ENCODE data around the gene CLASP1. TPM values are rescaled to one million over a fixed set of nuclear protein-coding genes. Genes with fewer than 3 reads are reported as not detected.
"Not testable (repeated sequence)": the region's sequence is repeated elsewhere in the genome, so short reads cannot be mapped to it uniquely, and the experiment has no call there.

CLASP1 gene
- total and polyA plus RNA-seq, 3 donors from 2014 or later: 43.8 to 130 (median 103) TPM

DNA sequence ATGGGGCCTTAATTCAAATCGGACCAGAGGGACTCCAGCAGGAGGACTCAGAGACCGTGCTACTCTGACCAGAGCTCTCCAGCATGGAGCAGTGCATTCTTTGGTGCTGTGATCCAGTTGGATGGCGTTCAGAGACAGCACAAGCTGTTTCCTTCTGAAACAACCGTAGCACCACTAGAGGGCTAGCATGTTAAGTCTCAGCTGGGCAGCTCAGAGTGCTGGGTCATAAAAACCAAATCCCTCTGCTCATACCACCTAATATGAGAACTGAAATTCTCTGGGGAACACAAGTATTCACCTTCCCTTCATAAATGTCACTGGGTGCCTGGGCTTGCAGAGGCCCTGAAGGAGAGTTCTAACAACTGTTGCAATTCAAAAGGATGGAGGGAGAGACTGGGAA is 266.5 kb downstream of the CLASP1 start:
- H3K27me3 ChIP-seq: no peaks in the 10 kb centered on the region
- intact Hi-C loops (cut with DNase I; ENCODE audit: low total_unique reads): no loop called here
- H3K4me1 ChIP-seq: no peaks in the 10 kb centered on the region
- 91 to 92% methylated on average over 4 of the region's 4 CpGs for WGBS, 2 donors
- H3K36me3 ChIP-seq (ENCODE audit: low read depth, missing control alignments): no peaks in the 10 kb centered on the region
- DNase-seq: no peak
- no peak overlapping the region for H3K4me3 ChIP-seq
- TF ChIP-seq, protein P1, sequence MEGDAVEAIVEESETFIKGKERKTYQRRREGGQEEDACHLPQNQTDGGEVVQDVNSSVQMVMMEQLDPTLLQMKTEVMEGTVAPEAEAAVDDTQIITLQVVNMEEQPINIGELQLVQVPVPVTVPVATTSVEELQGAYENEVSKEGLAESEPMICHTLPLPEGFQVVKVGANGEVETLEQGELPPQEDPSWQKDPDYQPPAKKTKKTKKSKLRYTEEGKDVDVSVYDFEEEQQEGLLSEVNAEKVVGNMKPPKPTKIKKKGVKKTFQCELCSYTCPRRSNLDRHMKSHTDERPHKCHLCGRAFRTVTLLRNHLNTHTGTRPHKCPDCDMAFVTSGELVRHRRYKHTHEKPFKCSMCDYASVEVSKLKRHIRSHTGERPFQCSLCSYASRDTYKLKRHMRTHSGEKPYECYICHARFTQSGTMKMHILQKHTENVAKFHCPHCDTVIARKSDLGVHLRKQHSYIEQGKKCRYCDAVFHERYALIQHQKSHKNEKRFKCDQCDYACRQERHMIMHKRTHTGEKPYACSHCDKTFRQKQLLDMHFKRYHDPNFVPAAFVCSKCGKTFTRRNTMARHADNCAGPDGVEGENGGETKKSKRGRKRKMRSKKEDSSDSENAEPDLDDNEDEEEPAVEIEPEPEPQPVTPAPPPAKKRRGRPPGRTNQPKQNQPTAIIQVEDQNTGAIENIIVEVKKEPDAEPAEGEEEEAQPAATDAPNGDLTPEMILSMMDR (IDR thresholded peaks at IDR 0.05): no peak
- TF ChIP-seq POLR2A (IDR thresholded peaks at IDR 0.05): no peak
- no peaks in the 10 kb centered on the region for H3K9me3 ChIP-seq
- H3K27ac ChIP-seq: no peak overlapping the region

DNA sequence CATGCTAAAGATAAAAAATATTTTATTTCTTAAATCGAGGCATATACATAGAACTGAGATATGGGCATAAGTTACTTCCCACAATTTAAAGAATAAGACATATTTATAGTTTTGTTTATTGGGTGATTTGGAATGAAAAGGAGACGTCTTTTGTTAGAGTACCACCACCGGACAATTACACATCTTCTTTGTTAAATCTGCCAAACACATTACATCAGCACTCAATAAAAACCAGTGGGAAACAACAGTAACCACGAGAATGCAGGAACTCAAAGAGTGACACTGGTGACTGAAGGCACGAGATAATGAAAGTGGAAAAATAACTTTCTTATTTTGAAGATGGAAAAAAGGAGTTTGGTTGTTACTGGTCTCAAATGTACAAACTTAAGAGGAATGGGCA is 271.6 kb downstream of the CLASP1 start:
- WGBS, 2 donors: 62 to 69% methylated on average over 5 of the region's 5 CpGs
- Histone ChIP-seq H3K9me3 (no peaks in the 10 kb centered on the region), H3K4me3 (no peak overlapping the region), H3K27ac (peak overlapping the region in 1 of 2 donors; percentile 5), H3K36me3 (ENCODE audit: low read depth, missing control alignments) (no peaks in the 10 kb centered on the region), H3K4me1 (peaks cover 12% of the 10 kb centered on the region), H3K27me3 (no peaks in the 10 kb centered on the region)
- TF ChIP-seq, protein P1 (IDR thresholded peaks at IDR 0.05): no peak
- no peak for TF ChIP-seq POLR2A (IDR thresholded peaks at IDR 0.05)
- intact Hi-C loops (cut with DNase I; ENCODE audit: low total_unique reads): loop anchor here (5.0 kb wide), 1 partner anchor 215 kb away; no protein-coding TSS in a partner anchor
- no peak for DNase-seq

DNA sequence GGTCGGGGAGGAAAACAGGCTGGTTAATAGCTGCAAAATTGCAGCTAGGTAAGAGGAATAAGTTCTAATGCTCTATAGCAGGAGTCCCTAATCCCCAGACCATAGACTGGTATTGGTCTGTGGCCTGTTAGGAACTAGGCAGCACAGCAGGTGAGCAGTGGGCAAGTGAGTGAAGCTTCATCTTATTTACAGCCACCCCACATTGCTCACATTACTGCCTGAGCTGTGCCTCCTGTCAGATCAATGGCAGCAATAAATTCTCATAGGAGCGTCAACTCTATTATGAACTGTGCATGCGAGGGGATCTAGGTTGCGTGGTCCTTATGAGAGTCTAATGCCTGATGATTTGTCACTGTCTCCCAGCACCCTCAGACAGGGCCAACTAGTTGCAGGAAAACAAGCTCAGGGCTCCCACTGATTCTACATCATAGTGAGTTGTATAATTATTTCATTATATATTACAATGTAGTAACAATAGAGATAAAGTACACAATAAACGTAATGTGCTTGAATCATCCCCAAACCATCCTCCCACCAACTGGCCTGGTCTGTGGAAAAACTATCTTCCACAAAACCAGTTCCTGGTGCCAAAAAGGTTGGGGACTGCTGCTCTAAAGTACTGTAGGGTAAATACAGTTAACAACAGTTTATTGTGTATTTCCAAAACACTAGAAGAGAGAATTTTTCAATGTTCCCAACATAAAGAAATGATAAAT is 272.6 kb downstream of the CLASP1 start:
- TF ChIP-seq, protein P1 (IDR thresholded peaks at IDR 0.05): no peak
- TF ChIP-seq POLR2A (IDR thresholded peaks at IDR 0.05): no peak

DNA sequence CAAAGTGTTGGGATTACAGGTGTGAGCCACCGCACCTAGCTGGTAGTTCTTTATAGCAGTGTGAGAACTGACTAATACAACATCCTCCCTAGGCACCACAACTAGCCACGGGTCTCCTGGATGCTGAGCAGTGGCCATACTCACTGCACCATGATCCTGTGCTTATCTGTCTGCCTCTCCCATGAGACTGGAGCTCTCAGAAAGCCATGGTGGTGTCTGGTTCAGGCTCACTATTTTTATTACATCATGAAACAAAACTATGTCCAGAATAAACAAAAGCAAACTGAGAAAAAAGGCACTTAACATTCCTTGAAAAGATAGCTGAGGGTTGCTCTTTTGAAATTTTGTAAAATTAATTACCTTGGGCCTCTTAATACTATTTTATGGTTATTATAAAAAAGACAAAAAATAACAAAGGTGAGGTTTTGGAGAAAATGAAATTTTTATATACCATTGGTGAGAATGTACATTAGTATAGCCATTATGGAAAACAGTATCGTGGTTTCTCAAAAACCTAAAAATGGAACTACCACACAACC is 273.6 kb downstream of the CLASP1 start:
- Histone ChIP-seq H3K36me3 (ENCODE audit: low read depth, missing control alignments) (no peaks in the 10 kb centered on the region), H3K27me3 (no peaks in the 10 kb centered on the region), H3K27ac (peak overlapping the region in 1 of 2 donors; percentile 62), H3K4me1 (peaks cover 12% of the 10 kb centered on the region), H3K4me3 (no peak overlapping the region), H3K9me3 (no peaks in the 10 kb centered on the region)
- intact Hi-C loops (cut with DNase I; ENCODE audit: low total_unique reads): loop anchor here (5.0 kb wide), 1 partner anchor 217 kb away; no protein-coding TSS in a partner anchor
- TF ChIP-seq POLR2A (IDR thresholded peaks at IDR 0.05): no peak
- TF ChIP-seq, protein P1 (IDR thresholded peaks at IDR 0.05): no peak
- no peak for DNase-seq
- 74 to 75% methylated on average over 3 of the region's 3 CpGs for WGBS, 2 donors

More for the DNA sequence above, 272.6 kb downstream of the CLASP1 start:
- WGBS, 2 donors: 68 to 78% methylated on average over 4 to 5 of the region's 5 CpGs
- no peak overlapping the region for H3K4me3 ChIP-seq
- DNase-seq: peak; percentile 76
- peak overlapping the region; percentile 9 to 62 for H3K27ac ChIP-seq
- H3K36me3 ChIP-seq (ENCODE audit: low read depth, missing control alignments): no peaks in the 10 kb centered on the region
- no peaks in the 10 kb centered on the region for H3K27me3 ChIP-seq
- intact Hi-C loops (cut with DNase I; ENCODE audit: low total_unique reads): loop anchor here (5.0 kb wide), 1 partner anchor 216 kb away; no protein-coding TSS in a partner anchor
- no peaks in the 10 kb centered on the region for H3K9me3 ChIP-seq
- H3K4me1 ChIP-seq: peaks cover 12% of the 10 kb centered on the region

DNA sequence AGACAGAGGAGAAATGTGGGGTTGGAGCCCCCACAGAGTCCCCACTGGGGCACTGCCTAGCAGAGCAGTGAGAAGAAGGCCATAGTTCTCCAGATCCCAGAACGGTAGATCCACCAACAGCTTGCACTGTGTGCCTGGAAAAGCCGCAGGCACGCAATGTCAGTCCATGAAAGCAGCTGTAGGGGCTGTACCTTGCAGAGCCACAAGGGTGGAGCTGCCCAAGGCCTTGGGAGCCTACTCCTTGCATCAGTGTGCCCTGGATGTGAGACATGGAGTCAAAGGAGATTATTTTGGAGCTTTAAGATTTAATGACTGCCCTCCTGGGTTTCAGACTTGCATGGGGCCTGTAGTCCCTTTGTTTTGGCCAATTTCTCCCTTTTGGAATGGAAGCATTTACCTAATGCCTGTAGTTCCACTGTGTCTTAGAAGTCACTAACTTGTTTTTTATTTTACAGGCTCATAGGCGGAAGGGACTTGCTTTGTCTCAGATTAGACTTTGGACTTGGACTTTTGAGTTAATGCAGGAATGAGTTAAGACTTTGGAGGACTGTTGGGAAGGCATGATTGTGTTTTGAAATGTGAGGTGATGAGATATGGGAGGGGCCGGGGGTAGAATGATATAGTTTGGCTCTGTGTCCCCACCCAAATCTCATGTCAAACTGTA is 274.7 kb downstream of the CLASP1 start:
- peaks cover 12% of the 10 kb centered on the region for H3K4me1 ChIP-seq
- H3K9me3 ChIP-seq; H3K27me3 ChIP-seq; H3K27ac ChIP-seq; H3K4me3 ChIP-seq; H3K36me3 ChIP-seq (ENCODE audit: low read depth, missing control alignments); DNase-seq: not testable (repeated sequence)
- intact Hi-C loops (cut with DNase I; ENCODE audit: low total_unique reads): loop anchor here (5.0 kb wide), 1 partner anchor 218 kb away; no protein-coding TSS in a partner anchor
- WGBS, 2 donors: 84 to 90% methylated on average over 5 of the region's 5 CpGs
